ENCODE data around the gene SIPA1L3.

- TF ChIP-seq, protein P1, sequence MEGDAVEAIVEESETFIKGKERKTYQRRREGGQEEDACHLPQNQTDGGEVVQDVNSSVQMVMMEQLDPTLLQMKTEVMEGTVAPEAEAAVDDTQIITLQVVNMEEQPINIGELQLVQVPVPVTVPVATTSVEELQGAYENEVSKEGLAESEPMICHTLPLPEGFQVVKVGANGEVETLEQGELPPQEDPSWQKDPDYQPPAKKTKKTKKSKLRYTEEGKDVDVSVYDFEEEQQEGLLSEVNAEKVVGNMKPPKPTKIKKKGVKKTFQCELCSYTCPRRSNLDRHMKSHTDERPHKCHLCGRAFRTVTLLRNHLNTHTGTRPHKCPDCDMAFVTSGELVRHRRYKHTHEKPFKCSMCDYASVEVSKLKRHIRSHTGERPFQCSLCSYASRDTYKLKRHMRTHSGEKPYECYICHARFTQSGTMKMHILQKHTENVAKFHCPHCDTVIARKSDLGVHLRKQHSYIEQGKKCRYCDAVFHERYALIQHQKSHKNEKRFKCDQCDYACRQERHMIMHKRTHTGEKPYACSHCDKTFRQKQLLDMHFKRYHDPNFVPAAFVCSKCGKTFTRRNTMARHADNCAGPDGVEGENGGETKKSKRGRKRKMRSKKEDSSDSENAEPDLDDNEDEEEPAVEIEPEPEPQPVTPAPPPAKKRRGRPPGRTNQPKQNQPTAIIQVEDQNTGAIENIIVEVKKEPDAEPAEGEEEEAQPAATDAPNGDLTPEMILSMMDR (IDR thresholded peaks at IDR 0.05), result no peak
- TF ChIP-seq POLR2A (IDR thresholded peaks at IDR 0.05), result no peak
These were observed 111.8 kb downstream of the SIPA1L3 start for GRCh38 chr19:38018694-38019395.

Measured in upper lobe of left lung (tissue), 4 donors.